ENCODE results near the gene KDM3B. TPM values are rescaled to one million over a fixed set of nuclear protein-coding genes. Genes with fewer than 3 reads are reported as not detected.

Gene KDM3B
- total and polyA plus RNA-seq, 9 of the 15 experiments (the other 6 are each of a cell fraction or from before 2014, with no cell fraction given) = 13.8 to 62.8 (median 41.9) TPM

- TF ChIP-seq SIX5 (IDR thresholded peaks at IDR 0.05; ENCODE audit: borderline replicate concordance in 1 of 2, insufficient read depth in 1 of 2, low read depth in 1 of 2, low read length in 2 of 2) (no peak), L3MBTL2 (IDR thresholded peaks at IDR 0.05) (peak; percentile 48), SREBF2 (CRISPR knock-in tag; IDR thresholded peaks at IDR 0.05) (no peak), ZNF639 (CRISPR knock-in tag; conservative IDR thresholded peaks at IDR 0.05 in 1 of 2, IDR thresholded peaks at IDR 0.05 in 1 of 2) (peak in 1 of 2 experiments; percentile 21; a peak in 1 of 4 replicates), SMARCA4 (IDR thresholded peaks at IDR 0.05) (no peak), XRCC3 (IDR thresholded peaks at IDR 0.05) (no peak), MNT (conservative IDR thresholded peaks at IDR 0.05) (no peak), HMGXB4 (CRISPR knock-in tag; IDR thresholded peaks at IDR 0.05) (no peak), BHLHE40 (IDR thresholded peaks at IDR 0.05; ENCODE audit: low read length) (no peak), RBM15 (IDR thresholded peaks at IDR 0.05; ENCODE audit: insufficient read depth, low read length) (no peak), SMAD4 (CRISPR knock-in tag; conservative IDR thresholded peaks at IDR 0.05) (0 out of 2 replicates have a peak, but pooled peaks have one; percentile 39), BRD9 (IDR thresholded peaks at IDR 0.05; ENCODE audit: low read depth, partially characterized antibody) (no peak), RNF2 (IDR thresholded peaks at IDR 0.05) (no peak), ZNF445 (CRISPR knock-in tag; IDR thresholded peaks at IDR 0.05; ENCODE audit: low read depth) (0 out of 2 replicates have a peak, but pooled peaks have one; percentile 26), IRF2 (CRISPR knock-in tag; IDR thresholded peaks at IDR 0.05) (no peak), ELF2 (CRISPR knock-in tag; IDR thresholded peaks at IDR 0.05) (no peak)
Observed at GRCh38 chr5:138459311-138459933, 106.9 kb downstream of the KDM3B start (continued).
